OCI-LY7 (cell line): ENCODE results near the gene MAS1. TPM values are rescaled to one million over a fixed set of nuclear protein-coding genes. Genes with fewer than 3 reads are reported as not detected.
"Not testable (repeated sequence)": the region's sequence is repeated elsewhere in the genome, so short reads cannot be mapped to it uniquely, and the experiment has no call there.

ENCODE experiments used
- BruUV-seq: library from RNA; stranded (reverse); fragments of 400-500 nt; replicated peaks from 2 replicates; lab custom pipeline; 2021; lab: Mats Ljungman, UMichigan
- CTCF ChIA-PET: fragments of 300-600 bp; sonication (Branson Sonifier 250); formaldehyde crosslinking; loops from one replicate; lab custom pipeline; 2022; ENCODE audit warnings: antibody characterized with exemption; ENCODE audit not compliant: unreplicated experiment; lab: Charles Lee
- POLR2A ChIA-PET: fragments of 300-600 bp; sonication (Branson Sonifier 250); formaldehyde crosslinking; loops from one replicate; lab custom pipeline; 2022; ENCODE audit warnings: antibody characterized with exemption; lab: Charles Lee
- DNase-seq: peaks from one replicate; pipeline ENCODE4 v3.0.0-alpha.2; 2015; ENCODE audit warnings: low spot score
- H2AFZ ChIP-seq: fragments of 200-600 bp; sonication (generic), shearing (Covaris generic); 2 replicates; pipeline ENCODE4 v1.6.1; 2014; ENCODE audit warnings: mild to moderate bottlenecking, antibody characterized with exemption, low read length, moderate library complexity
- H3K27ac ChIP-seq: fragments of 200-600 bp; sonication (generic); 2 replicates; pipeline ENCODE4 v1.5.1; 2014; ENCODE audit warnings: mixed run types, low read depth, mild to moderate bottlenecking, moderate library complexity, low read length, inconsistent platforms; ENCODE audit not compliant: poor library complexity, severe bottlenecking
- H3K36me3 ChIP-seq: fragments of 200-600 bp; sonication (generic); 2 replicates; pipeline ENCODE4 v1.6.1; 2014; ENCODE audit warnings: mild to moderate bottlenecking, antibody characterized with exemption, low read length, moderate library complexity, mixed read lengths; ENCODE audit not compliant: insufficient read depth
- H3K4me1 ChIP-seq: fragments of 200-600 bp; sonication (generic); 2 replicates; pipeline ENCODE4 v1.5.1; 2014; ENCODE audit warnings: mild to moderate bottlenecking, low read length; ENCODE audit not compliant: insufficient read depth, poor library complexity, severe bottlenecking
- H3K4me2 ChIP-seq: fragments of 200-600 bp; sonication (generic); 2 replicates; pipeline ENCODE4 v1.6.1; 2014; ENCODE audit warnings: mild to moderate bottlenecking, low read length
- H3K4me3 ChIP-seq: fragments of 200-600 bp; sonication (generic); 2 replicates; pipeline ENCODE4 v1.5.1; 2014; ENCODE audit warnings: mild to moderate bottlenecking, low read depth, low read length; ENCODE audit not compliant: poor library complexity, severe bottlenecking
- H3K79me2 ChIP-seq: fragments of 200-600 bp; sonication (generic); 2 replicates; pipeline ENCODE4 v1.6.1; 2016; ENCODE audit warnings: low read depth, mild to moderate bottlenecking, low read length, moderate library complexity, mixed read lengths; ENCODE audit not compliant: insufficient read depth
- H3K9me2 ChIP-seq: fragments of 200-600 bp; sonication (generic); 2 replicates; pipeline ENCODE4 v1.6.1; 2016; ENCODE audit warnings: mild to moderate bottlenecking, low read length, mixed read lengths; ENCODE audit not compliant: insufficient read depth
- H3K9me3 ChIP-seq: fragments of 200-600 bp; sonication (generic); 2 replicates; pipeline ENCODE4 v1.6.1; 2014; ENCODE audit warnings: mild to moderate bottlenecking, mixed run types, low read length, mixed read lengths
- H4K20me1 ChIP-seq: fragments of 200-600 bp; sonication (generic); 2 replicates; pipeline ENCODE4 v1.6.1; 2014; ENCODE audit warnings: mild to moderate bottlenecking, antibody characterized with exemption, low read length, moderate library complexity, mixed read lengths; ENCODE audit not compliant: insufficient read depth
- EZH2phosphoT487 ChIP-seq: fragments of 200-600 bp; sonication (generic); IDR thresholded peaks from 2 replicates; pipeline ENCODE4 v1.6.1; 2018; ENCODE audit warnings: low read depth, borderline replicate concordance, mild to moderate bottlenecking, mixed run types, antibody characterized with exemption, low read length, moderate library complexity, mixed read lengths
- intact Hi-C: fragments of 100-400 bp; cut with micrococcal nuclease; formaldehyde crosslinking; loops from one replicate; pipeline ENCODE4 v1.10.0; 2022; ENCODE audit not compliant: unreplicated experiment
- total RNA-seq, 2 experiments: library from RNA; depleted of rRNA in 1 of 2; stranded (reverse); fragments of >200 nt in 1 of 2; shearing (Covaris generic) in 1 of 2; gene quantifications; 2 replicates each; pipeline ENCODE4 v1.2.3, GENCODE V29; 2014 to 2022
- TF ChIP-seq, protein P1 (sequence below): fragments of 200-600 bp; sonication (generic); conservative IDR thresholded peaks from 2 replicates; pipeline ENCODE4 v1.5.1; 2014; ENCODE audit warnings: mild to moderate bottlenecking, antibody characterized with exemption, low read length, moderate library complexity, mixed read lengths

The MAS1 gene
- total RNA-seq, 2 experiments from 2014 or later = under 0.01 TPM; not detected in 1

DNA sequence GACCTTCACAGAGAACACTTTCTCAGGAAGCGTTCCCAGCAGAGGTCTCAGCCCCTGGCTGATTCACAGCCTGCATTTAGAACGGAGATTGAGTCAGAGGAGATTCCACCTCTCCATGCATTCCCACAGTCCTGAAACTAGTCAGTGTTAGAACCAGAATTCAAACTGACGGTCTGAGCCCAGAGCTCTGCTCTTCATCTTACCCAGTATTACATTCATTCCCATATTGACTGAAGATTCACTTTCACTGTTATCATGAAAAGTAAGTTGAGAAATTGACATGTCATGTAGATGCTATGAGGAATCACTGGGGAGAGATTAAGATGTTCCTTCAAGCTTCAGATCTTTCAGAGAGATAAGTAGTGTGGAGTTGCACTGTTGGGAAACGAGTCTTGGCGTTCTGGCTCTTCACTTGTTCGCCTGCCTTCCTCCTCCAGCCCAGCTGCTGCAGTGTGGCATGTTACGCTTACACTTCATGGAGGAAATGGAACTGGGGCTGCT, 28.3 kb downstream of the MAS1 start:
- BruUV-seq = no TSS peak
- no peaks in the 10 kb centered on the region for H3K9me2 ChIP-seq
- no peaks in the 10 kb centered on the region for H4K20me1 ChIP-seq
- no peak for TF ChIP-seq EZH2phosphoT487
- TF ChIP-seq, protein P1, sequence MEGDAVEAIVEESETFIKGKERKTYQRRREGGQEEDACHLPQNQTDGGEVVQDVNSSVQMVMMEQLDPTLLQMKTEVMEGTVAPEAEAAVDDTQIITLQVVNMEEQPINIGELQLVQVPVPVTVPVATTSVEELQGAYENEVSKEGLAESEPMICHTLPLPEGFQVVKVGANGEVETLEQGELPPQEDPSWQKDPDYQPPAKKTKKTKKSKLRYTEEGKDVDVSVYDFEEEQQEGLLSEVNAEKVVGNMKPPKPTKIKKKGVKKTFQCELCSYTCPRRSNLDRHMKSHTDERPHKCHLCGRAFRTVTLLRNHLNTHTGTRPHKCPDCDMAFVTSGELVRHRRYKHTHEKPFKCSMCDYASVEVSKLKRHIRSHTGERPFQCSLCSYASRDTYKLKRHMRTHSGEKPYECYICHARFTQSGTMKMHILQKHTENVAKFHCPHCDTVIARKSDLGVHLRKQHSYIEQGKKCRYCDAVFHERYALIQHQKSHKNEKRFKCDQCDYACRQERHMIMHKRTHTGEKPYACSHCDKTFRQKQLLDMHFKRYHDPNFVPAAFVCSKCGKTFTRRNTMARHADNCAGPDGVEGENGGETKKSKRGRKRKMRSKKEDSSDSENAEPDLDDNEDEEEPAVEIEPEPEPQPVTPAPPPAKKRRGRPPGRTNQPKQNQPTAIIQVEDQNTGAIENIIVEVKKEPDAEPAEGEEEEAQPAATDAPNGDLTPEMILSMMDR = no peak
- no peak for DNase-seq
- ChIA-PET CTCF (no interaction called here), POLR2A (no interaction called here)
- H3K9me3 ChIP-seq = 0 out of 2 replicates have a peak, but pooled peaks cover 4% of the 10 kb centered on the region
- H2AFZ ChIP-seq = no peak overlapping the region
- H3K4me3 ChIP-seq = no peak overlapping the region
- intact Hi-C loops = no loop called here
- H3K79me2 ChIP-seq = no peaks in the 10 kb centered on the region
- no peak overlapping the region for H3K27ac ChIP-seq
- H3K4me1 ChIP-seq = no peaks in the 10 kb centered on the region
- H3K36me3 ChIP-seq = no peaks in the 10 kb centered on the region
- no peak overlapping the region for H3K4me2 ChIP-seq

DNA sequence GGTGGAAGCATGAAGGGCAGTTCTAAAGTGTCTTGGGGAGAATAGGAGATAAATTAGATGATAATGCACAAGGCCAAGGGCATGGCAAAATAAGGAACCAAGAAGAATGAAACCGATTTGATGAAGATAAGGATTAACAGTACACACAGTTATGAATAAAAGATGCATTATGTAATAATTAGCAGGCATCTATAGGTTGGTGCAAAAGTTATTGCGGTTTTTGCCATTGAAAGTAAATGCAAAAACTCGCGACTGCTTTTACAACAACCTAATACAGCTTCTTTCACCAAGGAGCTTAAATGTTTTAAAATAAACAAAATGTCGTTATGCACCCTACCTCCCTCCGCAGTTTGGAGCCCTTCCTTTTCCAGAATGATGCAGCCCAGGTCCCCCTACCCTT, 29.0 kb downstream of the MAS1 start:
- Histone ChIP-seq H3K27ac (no peak overlapping the region), H3K9me2 (no peaks in the 10 kb centered on the region), H2AFZ (no peak overlapping the region), H3K79me2 (no peaks in the 10 kb centered on the region), H4K20me1 (no peaks in the 10 kb centered on the region), H3K4me3 (no peak overlapping the region), H3K9me3 (peaks cover 11% of the 10 kb centered on the region; the same call in 1 of the 2 replicates), H3K4me1 (no peaks in the 10 kb centered on the region), H3K36me3 (no peaks in the 10 kb centered on the region), H3K4me2 (no peak overlapping the region)
- DNase-seq = no peak
- BruUV-seq = no TSS peak
- ChIA-PET POLR2A (no interaction called here), CTCF (no interaction called here)
- no peak for TF ChIP-seq EZH2phosphoT487
- TF ChIP-seq, protein P1 = no peak
- intact Hi-C loops = no loop called here

DNA sequence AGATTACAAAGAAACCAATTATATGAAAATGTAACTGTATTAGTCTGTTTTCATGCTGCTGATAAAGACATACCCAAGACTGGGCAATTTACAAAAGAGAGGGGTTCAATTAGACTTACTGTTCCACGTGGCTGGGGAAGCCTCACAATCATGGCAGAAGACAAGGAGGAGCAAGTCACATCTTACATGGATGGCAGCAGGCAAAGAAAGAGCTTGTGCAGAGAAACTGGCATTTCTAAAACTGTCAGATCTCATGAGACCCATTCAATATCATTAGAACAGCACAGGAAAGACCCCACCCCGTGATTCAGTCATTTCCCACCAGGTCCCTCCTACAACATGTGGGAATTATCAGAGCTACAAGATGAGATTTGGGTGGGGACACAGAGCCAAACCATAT, 33.4 kb downstream of the MAS1 start:
- POLR2A ChIA-PET, H3K36me3 ChIP-seq, DNase-seq, H3K4me2 ChIP-seq, H3K27ac ChIP-seq, CTCF ChIA-PET, H4K20me1 ChIP-seq, H3K9me2 ChIP-seq, H3K4me1 ChIP-seq, H3K79me2 ChIP-seq, intact Hi-C loops, H3K4me3 ChIP-seq, BruUV-seq, H2AFZ ChIP-seq: not testable (repeated sequence)
- H3K9me3 ChIP-seq = peaks cover 12% of the 10 kb centered on the region; the same call in 1 of the 2 replicates
